Measurements from ENCODE around the gene DNAL4.

DNAL4 gene

GRCh38 chr22:38784035-38784434 is 9.9 kb downstream of the DNAL4 start:
- no peak for DNase-seq

GRCh38 chr22:38783095-38783615 is 10.8 kb downstream of the DNAL4 start:
- DNase-seq: no peak

GRCh38 chr22:38782402-38783094 is 11.4 kb downstream of the DNAL4 start:
- no peak for DNase-seq

GRCh38 chr22:38781033-38781432 is 12.9 kb downstream of the DNAL4 start:
- no peak for DNase-seq

GRCh38 chr22:38777087-38777671 is 16.8 kb downstream of the DNAL4 start:
- DNase-seq: no peak

- DNase-seq: no peak
Observed at GRCh38 chr22:38776086-38776485, 17.9 kb downstream of the DNAL4 start.

GRCh38 chr22:38775656-38776055 is 18.3 kb downstream of the DNAL4 start:
- no peak for DNase-seq

GRCh38 chr22:38774496-38775166 is 19.3 kb downstream of the DNAL4 start:
- no peak for DNase-seq

GRCh38 chr22:38773363-38773946 is 20.5 kb downstream of the DNAL4 start:
- no peak for DNase-seq

GRCh38 chr22:38772623-38772873 is 21.4 kb downstream of the DNAL4 start:
- no peak for DNase-seq

- DNase-seq: no peak
Observed at GRCh38 chr22:38770257-38770949, 23.5 kb downstream of the DNAL4 start.

GRCh38 chr22:38768036-38768435 is 25.9 kb downstream of the DNAL4 start:
- DNase-seq: no peak

- no peak for DNase-seq
Observed at GRCh38 chr22:38767313-38767712, 26.6 kb downstream of the DNAL4 start.

- DNase-seq: peak; percentile 61
Observed at GRCh38 chr22:38766076-38766777, 27.7 kb downstream of the DNAL4 start.

GRCh38 chr22:38762551-38762983 is 31.4 kb downstream of the DNAL4 start:
- no peak for DNase-seq

GRCh38 chr22:38761202-38762162 is 32.5 kb downstream of the DNAL4 start:
- no peak for DNase-seq

- DNase-seq: no peak
Observed at GRCh38 chr22:38760477-38761201, 33.3 kb downstream of the DNAL4 start.

GRCh38 chr22:38759005-38759404 is 34.9 kb downstream of the DNAL4 start:
- no peak for DNase-seq

GRCh38 chr22:38758276-38758945 is 35.5 kb downstream of the DNAL4 start:
- no peak for DNase-seq

GRCh38 chr22:38757464-38757757 is 36.5 kb downstream of the DNAL4 start:
- no peak for DNase-seq

All from NCI-H2029 (cell line).